Neuronal stem cell (in vitro differentiated cells): ENCODE data around the gene ST6GALNAC2.

Experiments
- DNase-seq: peaks from one replicate; pipeline ENCODE4 v3.0.0-alpha.2; 2013; ENCODE audit warnings: low spot score
- H2AFZ ChIP-seq: one replicate; pipeline ENCODE4 v1.6.1; 2013; ENCODE audit warnings: mild to moderate bottlenecking, low read length, inconsistent platforms
- H2AK5ac ChIP-seq: 2 replicates; pipeline ENCODE4 v1.6.1; 2013; ENCODE audit warnings: low read depth, mild to moderate bottlenecking, inconsistent platforms, low read length, moderate library complexity, mixed read lengths
- H2BK120ac ChIP-seq: 2 replicates; pipeline ENCODE4 v1.6.1; 2013; ENCODE audit warnings: low read depth, mild to moderate bottlenecking, inconsistent platforms, low read length, moderate library complexity, mixed read lengths
- H2BK12ac ChIP-seq: one replicate; pipeline ENCODE4 v1.6.1; 2013; ENCODE audit warnings: low read length, inconsistent platforms
- H2BK15ac ChIP-seq: 2 replicates; pipeline ENCODE4 v1.6.1; 2013; ENCODE audit warnings: mild to moderate bottlenecking, low read length, inconsistent platforms, mixed read lengths
- H2BK5ac ChIP-seq: one replicate; pipeline ENCODE4 v1.6.1; 2013; ENCODE audit warnings: inconsistent platforms, mild to moderate bottlenecking, low read length, moderate library complexity
- H3K14ac ChIP-seq: one replicate; pipeline ENCODE4 v1.6.1; 2013; ENCODE audit warnings: low read length, inconsistent platforms
- H3K18ac ChIP-seq: 2 replicates; pipeline ENCODE4 v1.6.1; 2013; ENCODE audit warnings: low read length, inconsistent platforms
- H3K23ac ChIP-seq: 2 replicates; pipeline ENCODE4 v1.6.1; 2013; ENCODE audit warnings: low read depth, mild to moderate bottlenecking, mixed read lengths, low read length, inconsistent platforms; ENCODE audit not compliant: poor library complexity
- H3K27ac ChIP-seq: replicated peaks from 3 replicates; pipeline ENCODE4 v1.5.1; 2013; ENCODE audit warnings: low read length, inconsistent platforms
- H3K27me3 ChIP-seq, 3 experiments: 2 replicates each; pipeline ENCODE4 v1.6.1; 2013; ENCODE audit warnings: low read length in 3 of 3, mild to moderate bottlenecking in 2 of 3, inconsistent platforms in 1 of 3, low read depth in 1 of 3, mixed read lengths in 1 of 3, moderate library complexity in 1 of 3; ENCODE audit not compliant: control insufficient read depth in 3 of 3, insufficient read depth in 3 of 3
- H3K36me3 ChIP-seq, 2 donors: replicated peaks in 1 of 2; 2 replicates each; pipeline ENCODE4 v1.6.1; 2013; ENCODE audit warnings: low read length in 2 of 2; ENCODE audit not compliant: control insufficient read depth in 2 of 2, insufficient read depth in 2 of 2
- H3K4ac ChIP-seq: 2 replicates; pipeline ENCODE4 v1.6.1; 2013; ENCODE audit warnings: inconsistent platforms, mild to moderate bottlenecking, low read length, moderate library complexity
- H3K4me1 ChIP-seq, 2 donors: 1 replicate in 1 of 2; 2 replicates in 1 of 2; pipeline ENCODE4 v1.6.1; 2013; ENCODE audit warnings: low read length in 2 of 2, low read depth in 1 of 2; ENCODE audit not compliant: control insufficient read depth in 2 of 2, insufficient read depth in 1 of 2
- H3K4me2 ChIP-seq: one replicate; pipeline ENCODE4 v1.6.1; 2013; ENCODE audit warnings: mild to moderate bottlenecking, low read length, inconsistent platforms; ENCODE audit not compliant: insufficient read depth, poor library complexity, severe bottlenecking
- H3K4me3 ChIP-seq, 2 donors: 2 replicates each; pipeline ENCODE4 v1.5.1; 2013; ENCODE audit warnings: low read length in 2 of 2, mild to moderate bottlenecking in 2 of 2, inconsistent platforms in 1 of 2, moderate library complexity in 1 of 2
- H3K79me1 ChIP-seq: one replicate; pipeline ENCODE4 v1.6.1; 2013; ENCODE audit warnings: low read depth, mild to moderate bottlenecking, inconsistent platforms, low read length, moderate library complexity
- H3K9ac ChIP-seq: one replicate; pipeline ENCODE4 v1.6.1; 2013; ENCODE audit warnings: mild to moderate bottlenecking, low read depth, low read length, inconsistent platforms; ENCODE audit not compliant: poor library complexity
- H3K9me3 ChIP-seq, 2 donors: replicated peaks in 1 of 2; 2 replicates each; pipeline versions ENCODE3 to v1.6.1; 2013; ENCODE audit warnings: low read length in 2 of 2, mild to moderate bottlenecking in 2 of 2, inconsistent platforms in 1 of 2, low read depth in 1 of 2, mixed read lengths in 1 of 2, moderate library complexity in 1 of 2; ENCODE audit not compliant: control insufficient read depth in 2 of 2, insufficient read depth in 1 of 2
- H4K8ac ChIP-seq: one replicate; pipeline ENCODE4 v1.6.1; 2013; ENCODE audit warnings: low read depth, mild to moderate bottlenecking, inconsistent platforms, low read length, moderate library complexity
- H4K91ac ChIP-seq: one replicate; pipeline ENCODE4 v1.6.1; 2013; ENCODE audit warnings: low read length, low read depth, mild to moderate bottlenecking, inconsistent platforms; ENCODE audit not compliant: poor library complexity
- WGBS, 2 donors: extraction: QIAGEN DNeasy Blood & Tissue Kit; methylation state at CpG; one replicate each; pipeline ENCODE4 v1.1.7; 2013; ENCODE audit warnings: missing lambda C conversion rate in 2 of 2, mixed read lengths in 1 of 2; ENCODE audit not compliant: insufficient read length in 2 of 2, insufficient replicate concordance in 1 of 2; ENCODE audit errors: extremely low coverage in 2 of 2; 5-methylcytosine and 5-hydroxymethylcytosine counted together

ST6GALNAC2 gene

GRCh38 chr17:76598004-76598439 lies 12.4 kb upstream of the ST6GALNAC2 start:
- Histone ChIP-seq H3K27me3 (peaks cover 0 to 21% (median 0%) of the 10 kb centered on the region in 3 experiments), H3K36me3 (no peaks in the 10 kb centered on the region), H2BK5ac (no peak overlapping the region), H2BK15ac (no peak overlapping the region), H2BK120ac (no peak overlapping the region), H3K4me1 (no peaks in the 10 kb centered on the region), H4K8ac (no peak overlapping the region), H2AK5ac (no peak overlapping the region), H4K91ac (no peak overlapping the region), H3K4ac (no peak overlapping the region), H3K79me1 (no peaks in the 10 kb centered on the region), H2AFZ (peak overlapping the region; percentile 22), H3K18ac (no peak overlapping the region), H3K4me3 (no peak overlapping the region), H3K14ac (no peak overlapping the region), H3K23ac (no peak overlapping the region), H3K27ac (no peak overlapping the region), H3K9me3 (peaks cover 0 to 2% of the 10 kb centered on the region in 2 donors), H3K9ac (no peak overlapping the region), H3K4me2 (no peak overlapping the region), H2BK12ac (no peak overlapping the region)
- DNase-seq, result no peak
- no CpG with 5 or more reads among the region's 2 CpGs for WGBS, 2 donors

- H3K23ac ChIP-seq, result no peak overlapping the region
- H3K9ac ChIP-seq, result no peak overlapping the region
- no peak for DNase-seq
- no peak overlapping the region for H4K8ac ChIP-seq
- H3K36me3 ChIP-seq, result no peaks in the 10 kb centered on the region
- H2BK120ac ChIP-seq, result no peak overlapping the region
- H3K79me1 ChIP-seq, result no peaks in the 10 kb centered on the region
- H3K4me2 ChIP-seq, result no peak overlapping the region
- no peak overlapping the region for H3K27ac ChIP-seq
- no peak overlapping the region for H2BK5ac ChIP-seq
- peak overlapping the region; percentile 39 for H2BK15ac ChIP-seq
- H4K91ac ChIP-seq, result no peak overlapping the region
- H2AK5ac ChIP-seq, result no peak overlapping the region
- H2AFZ ChIP-seq, result peak overlapping the region; percentile 22
- H2BK12ac ChIP-seq, result no peak overlapping the region
- H3K4ac ChIP-seq, result no peak overlapping the region
- H3K14ac ChIP-seq, result no peak overlapping the region
- WGBS, 2 donors, result no CpG with 5 or more reads among the region's 12 CpGs
- peaks cover 0 to 22% (median 0%) of the 10 kb centered on the region in 3 experiments for H3K27me3 ChIP-seq
- H3K9me3 ChIP-seq, result no peaks in the 10 kb centered on the region
- H3K18ac ChIP-seq, result no peak overlapping the region
- no peaks in the 10 kb centered on the region for H3K4me1 ChIP-seq
- no peak overlapping the region for H3K4me3 ChIP-seq
These were observed 11.7 kb upstream of the ST6GALNAC2 start for GRCh38 chr17:76597156-76598003.

- Histone ChIP-seq H4K91ac (no peak overlapping the region), H3K9ac (no peak overlapping the region), H3K4me3 (no peak overlapping the region)
These were observed 9.0 kb upstream of the ST6GALNAC2 start for GRCh38 chr17:76594690-76595089.

GRCh38 chr17:76593959-76594358 lies 8.3 kb upstream of the ST6GALNAC2 start:
- no CpG with 5 or more reads among the region's 4 CpGs for WGBS, 2 donors
- no peak overlapping the region for H3K9ac ChIP-seq
- peaks cover 0 to 30% (median 0%) of the 10 kb centered on the region in 3 experiments for H3K27me3 ChIP-seq
- no peak overlapping the region for H4K8ac ChIP-seq
- no peak overlapping the region for H2AFZ ChIP-seq
- no peak overlapping the region for H3K27ac ChIP-seq
- DNase-seq, result no peak
- H3K18ac ChIP-seq, result no peak overlapping the region
- H2BK120ac ChIP-seq, result no peak overlapping the region
- H3K79me1 ChIP-seq, result no peaks in the 10 kb centered on the region
- H3K36me3 ChIP-seq, result no peaks in the 10 kb centered on the region
- H3K4me3 ChIP-seq, result no peak overlapping the region
- no peak overlapping the region for H2BK15ac ChIP-seq
- no peak overlapping the region for H4K91ac ChIP-seq
- no peaks in the 10 kb centered on the region for H3K9me3 ChIP-seq
- H2BK5ac ChIP-seq, result no peak overlapping the region
- no peak overlapping the region for H3K23ac ChIP-seq
- no peak overlapping the region for H2BK12ac ChIP-seq
- H2AK5ac ChIP-seq, result no peak overlapping the region
- no peaks in the 10 kb centered on the region for H3K4me1 ChIP-seq
- no peak overlapping the region for H3K4ac ChIP-seq
- no peak overlapping the region for H3K14ac ChIP-seq
- no peak overlapping the region for H3K4me2 ChIP-seq

More at GRCh38 chr17:76594690-76595089, 9.0 kb upstream of the ST6GALNAC2 start:
- Histone ChIP-seq H3K14ac (no peak overlapping the region), H3K9me3 (no peaks in the 10 kb centered on the region), H3K27ac (no peak overlapping the region), H3K4me2 (no peak overlapping the region), H3K4me1 (no peaks in the 10 kb centered on the region), H3K18ac (no peak overlapping the region), H3K79me1 (no peaks in the 10 kb centered on the region), H2AK5ac (no peak overlapping the region), H2AFZ (no peak overlapping the region), H3K27me3 (peaks cover 0 to 26% (median 0%) of the 10 kb centered on the region in 3 experiments), H3K36me3 (no peaks in the 10 kb centered on the region), H2BK5ac (no peak overlapping the region), H2BK120ac (no peak overlapping the region), H2BK12ac (no peak overlapping the region), H2BK15ac (no peak overlapping the region), H3K4ac (no peak overlapping the region), H4K8ac (no peak overlapping the region), H3K23ac (no peak overlapping the region)
- no CpG with 5 or more reads among the region's 3 CpGs for WGBS, 2 donors
- no peak for DNase-seq
